LNCaP clone FGC (cell line): Measurements from ENCODE around the gene MCM8.

Experiments
- DNase-seq: peaks from one replicate; pipeline ENCODE4 v3.0.0-alpha.2; 2011; ENCODE audit warnings: low read depth
- H3K4me3 ChIP-seq: 2 replicates; pipeline ENCODE4 v1.5.1; 2011; ENCODE audit warnings: mild to moderate bottlenecking, low read depth, low read length, control low read depth
- TF ChIP-seq, protein P1 (sequence below): IDR thresholded peaks from 2 replicates; pipeline ENCODE4 v1.5.1; 2012; ENCODE audit warnings: mild to moderate bottlenecking; ENCODE audit not compliant: control insufficient read depth, insufficient read depth; ENCODE audit errors: extremely low read depth

The MCM8 gene

DNA sequence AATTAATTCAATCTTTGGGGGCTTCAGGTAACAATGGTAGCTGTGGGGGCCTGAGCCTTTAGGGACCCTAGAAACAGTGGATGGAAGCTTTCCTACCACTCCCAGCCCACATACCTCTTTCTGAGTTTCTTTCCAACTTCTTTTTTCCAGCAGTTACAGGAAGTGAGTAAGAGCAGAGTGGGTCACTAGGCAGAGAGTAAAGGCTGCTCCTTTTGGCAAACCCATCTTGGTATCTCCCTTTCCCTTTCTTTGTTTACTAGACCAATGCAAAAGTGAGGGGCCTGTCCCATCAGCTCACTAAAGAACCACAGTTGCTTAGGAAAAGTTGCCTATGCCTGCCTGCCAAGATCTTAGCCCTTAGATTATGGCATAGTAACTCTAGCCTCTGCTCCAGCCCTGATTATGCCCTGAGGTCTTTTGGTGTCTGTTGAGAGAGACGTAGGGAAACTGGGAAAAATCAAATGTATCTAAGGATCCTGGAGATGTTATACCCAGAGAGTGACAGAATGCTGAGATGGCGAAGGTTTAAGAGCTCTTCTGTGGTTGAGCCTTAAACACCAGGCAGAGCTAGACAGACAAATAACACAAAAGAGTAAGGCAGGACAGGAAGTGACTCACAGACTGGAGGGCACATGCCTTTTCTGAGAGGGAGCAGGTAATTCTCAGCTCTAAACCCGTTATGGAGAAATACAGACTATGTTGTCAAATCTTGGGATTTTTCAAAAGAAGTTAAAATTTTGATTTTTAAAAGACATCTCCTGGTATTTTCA is 31.4 kb upstream of the MCM8 start:
- no peak for DNase-seq
- no peak overlapping the region for H3K4me3 ChIP-seq
- TF ChIP-seq, protein P1, sequence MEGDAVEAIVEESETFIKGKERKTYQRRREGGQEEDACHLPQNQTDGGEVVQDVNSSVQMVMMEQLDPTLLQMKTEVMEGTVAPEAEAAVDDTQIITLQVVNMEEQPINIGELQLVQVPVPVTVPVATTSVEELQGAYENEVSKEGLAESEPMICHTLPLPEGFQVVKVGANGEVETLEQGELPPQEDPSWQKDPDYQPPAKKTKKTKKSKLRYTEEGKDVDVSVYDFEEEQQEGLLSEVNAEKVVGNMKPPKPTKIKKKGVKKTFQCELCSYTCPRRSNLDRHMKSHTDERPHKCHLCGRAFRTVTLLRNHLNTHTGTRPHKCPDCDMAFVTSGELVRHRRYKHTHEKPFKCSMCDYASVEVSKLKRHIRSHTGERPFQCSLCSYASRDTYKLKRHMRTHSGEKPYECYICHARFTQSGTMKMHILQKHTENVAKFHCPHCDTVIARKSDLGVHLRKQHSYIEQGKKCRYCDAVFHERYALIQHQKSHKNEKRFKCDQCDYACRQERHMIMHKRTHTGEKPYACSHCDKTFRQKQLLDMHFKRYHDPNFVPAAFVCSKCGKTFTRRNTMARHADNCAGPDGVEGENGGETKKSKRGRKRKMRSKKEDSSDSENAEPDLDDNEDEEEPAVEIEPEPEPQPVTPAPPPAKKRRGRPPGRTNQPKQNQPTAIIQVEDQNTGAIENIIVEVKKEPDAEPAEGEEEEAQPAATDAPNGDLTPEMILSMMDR: no peak

DNA sequence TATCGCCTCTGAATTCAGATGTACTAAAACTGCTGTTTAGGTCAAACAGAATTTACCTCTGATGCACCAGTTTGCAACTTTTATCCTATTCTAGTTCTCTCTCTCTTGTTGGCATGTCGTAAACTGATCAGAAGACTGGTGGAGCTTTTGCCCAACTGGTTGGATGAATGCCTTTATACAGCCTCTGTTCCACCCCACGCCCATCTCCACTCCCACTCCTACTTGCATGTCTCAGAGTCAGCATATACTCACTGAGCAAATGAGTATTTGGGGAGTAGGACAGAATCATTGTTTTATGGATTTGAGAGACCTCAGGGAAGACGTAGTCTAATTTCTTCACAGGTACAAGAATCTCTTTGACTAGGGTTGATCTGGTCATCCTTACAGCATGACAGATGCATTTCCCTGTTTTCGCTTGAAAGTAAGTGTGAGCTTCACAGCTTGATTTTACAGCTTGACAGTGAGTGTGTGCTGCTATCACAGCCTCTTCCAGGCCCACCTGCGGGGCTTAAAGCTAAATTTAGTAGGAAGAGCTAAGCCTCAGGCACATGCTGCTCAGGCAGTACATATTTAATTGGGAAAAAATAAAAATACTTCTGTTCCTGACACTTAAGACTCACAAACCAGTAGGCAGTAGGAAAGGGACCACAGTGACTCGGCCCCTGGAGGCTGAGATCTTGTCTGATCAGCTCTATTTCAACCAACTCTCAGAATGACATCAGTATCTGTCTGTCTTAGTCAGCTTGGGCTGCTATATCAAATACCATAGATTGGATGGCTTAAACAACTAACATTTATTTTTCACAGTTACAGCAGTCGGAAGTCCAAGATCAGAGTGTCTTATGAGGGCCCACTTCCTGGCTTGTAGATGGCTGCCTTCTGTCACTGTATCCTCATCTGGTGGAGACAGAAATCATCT is 30.6 kb upstream of the MCM8 start:
- H3K4me3 ChIP-seq: no peak overlapping the region
- TF ChIP-seq, protein P1: no peak
- no peak for DNase-seq

DNA sequence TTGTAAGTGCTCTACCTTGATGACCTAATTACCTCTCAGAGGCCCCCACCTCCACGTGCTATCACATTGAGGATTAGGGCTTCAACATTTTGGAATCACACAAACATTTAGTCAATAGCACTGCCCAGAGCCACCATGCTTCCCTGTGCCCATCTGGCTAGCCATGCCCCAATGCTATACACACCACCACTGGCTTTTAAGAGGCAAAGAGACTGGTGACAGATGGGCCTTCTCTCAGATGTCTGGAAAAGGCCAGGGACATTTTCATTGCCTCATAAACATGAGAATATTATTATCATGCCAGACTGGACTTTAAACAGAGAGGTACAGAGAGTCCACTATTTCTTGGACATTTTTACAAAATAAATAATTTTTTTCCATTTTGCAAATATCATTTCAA is 29.9 kb upstream of the MCM8 start:
- no peak for DNase-seq
- H3K4me3 ChIP-seq: no peak overlapping the region
- TF ChIP-seq, protein P1: no peak

DNA sequence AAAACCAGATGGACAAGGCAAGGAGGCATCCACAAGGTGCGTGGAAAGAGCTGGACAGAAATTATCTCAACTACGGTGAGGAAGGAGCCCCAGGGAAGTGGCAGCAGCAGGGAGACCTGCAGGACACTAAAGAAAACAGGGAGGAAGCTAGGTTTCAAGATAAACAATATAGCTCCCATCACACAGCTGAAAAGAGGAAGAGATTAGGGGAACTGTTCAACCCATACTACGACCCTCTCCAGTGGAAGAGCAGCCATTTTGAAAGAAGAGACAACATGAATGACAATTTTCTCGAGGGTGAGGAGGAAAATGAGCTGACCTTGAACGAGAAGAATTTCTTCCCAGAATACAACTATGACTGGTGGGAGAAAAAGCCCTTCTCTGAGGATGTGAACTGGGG is 27.0 kb upstream of the MCM8 start:
- TF ChIP-seq, protein P1: no peak
- H3K4me3 ChIP-seq: no peak overlapping the region
- DNase-seq: no peak

- no peak overlapping the region for H3K4me3 ChIP-seq
- TF ChIP-seq, protein P1: no peak
- no peak for DNase-seq
These were observed 24.9 kb upstream of the MCM8 start for GRCh38 chr20:5925551-5925950.

- no peak overlapping the region for H3K4me3 ChIP-seq
- no peak for DNase-seq
- TF ChIP-seq, protein P1: no peak
These were observed 22.5 kb upstream of the MCM8 start for GRCh38 chr20:5927749-5928462.
